Measurements from ENCODE around the gene SYCP2.
"Not testable (repeated sequence)": the region's sequence is repeated elsewhere in the genome, so short reads cannot be mapped to it uniquely, and the experiment has no call there.

Gene SYCP2

GRCh38 chr20:59863058-59863457 is 70.4 kb downstream of the SYCP2 start:
- H3K36me3 ChIP-seq, result no peaks in the 10 kb centered on the region
- DNase-seq, result no peak
- no peaks in the 10 kb centered on the region for H3K4me1 ChIP-seq
- intact Hi-C loops (cut with DNase I; ENCODE audit: low total_unique reads), result no loop called here
- H3K9me3 ChIP-seq, result no peaks in the 10 kb centered on the region
- no peaks in the 10 kb centered on the region for H3K27me3 ChIP-seq
- TF ChIP-seq, protein P1, sequence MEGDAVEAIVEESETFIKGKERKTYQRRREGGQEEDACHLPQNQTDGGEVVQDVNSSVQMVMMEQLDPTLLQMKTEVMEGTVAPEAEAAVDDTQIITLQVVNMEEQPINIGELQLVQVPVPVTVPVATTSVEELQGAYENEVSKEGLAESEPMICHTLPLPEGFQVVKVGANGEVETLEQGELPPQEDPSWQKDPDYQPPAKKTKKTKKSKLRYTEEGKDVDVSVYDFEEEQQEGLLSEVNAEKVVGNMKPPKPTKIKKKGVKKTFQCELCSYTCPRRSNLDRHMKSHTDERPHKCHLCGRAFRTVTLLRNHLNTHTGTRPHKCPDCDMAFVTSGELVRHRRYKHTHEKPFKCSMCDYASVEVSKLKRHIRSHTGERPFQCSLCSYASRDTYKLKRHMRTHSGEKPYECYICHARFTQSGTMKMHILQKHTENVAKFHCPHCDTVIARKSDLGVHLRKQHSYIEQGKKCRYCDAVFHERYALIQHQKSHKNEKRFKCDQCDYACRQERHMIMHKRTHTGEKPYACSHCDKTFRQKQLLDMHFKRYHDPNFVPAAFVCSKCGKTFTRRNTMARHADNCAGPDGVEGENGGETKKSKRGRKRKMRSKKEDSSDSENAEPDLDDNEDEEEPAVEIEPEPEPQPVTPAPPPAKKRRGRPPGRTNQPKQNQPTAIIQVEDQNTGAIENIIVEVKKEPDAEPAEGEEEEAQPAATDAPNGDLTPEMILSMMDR (IDR thresholded peaks at IDR 0.05), result no peak
- no peak overlapping the region for H3K4me3 ChIP-seq
- no peak overlapping the region for H3K27ac ChIP-seq

DNA sequence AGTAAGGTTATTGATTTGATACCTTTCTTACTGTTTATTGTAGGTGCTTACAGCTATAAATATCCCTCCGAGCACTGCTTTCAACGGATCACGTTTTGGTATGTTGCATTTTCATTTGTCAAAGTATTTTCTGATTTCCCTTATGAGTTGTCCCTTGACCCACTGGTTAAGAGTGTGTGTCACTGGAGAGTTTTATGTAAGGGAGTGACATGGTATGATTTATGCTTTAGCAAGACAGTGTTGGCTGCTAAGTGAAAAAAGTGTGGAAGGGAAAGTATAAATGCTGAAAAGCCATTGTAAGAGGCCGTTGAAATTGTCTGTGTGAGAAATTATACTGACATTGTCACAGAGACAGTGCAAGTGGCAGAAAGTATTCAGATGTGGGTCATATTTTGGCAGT is 72.0 kb downstream of the SYCP2 start:
- intact Hi-C loops (cut with DNase I; ENCODE audit: low total_unique reads), result no loop called here
- peaks cover 0 to 7% (median 0%) of the 10 kb centered on the region in 3 donors for H3K36me3 ChIP-seq
- no peak overlapping the region for H3K27ac ChIP-seq
- DNase-seq, result no peak
- peaks cover 0 to 9% (median 0%) of the 10 kb centered on the region in 3 donors for H3K9me3 ChIP-seq
- H3K27me3 ChIP-seq, result no peaks in the 10 kb centered on the region
- no peaks in the 10 kb centered on the region for H3K4me1 ChIP-seq
- no peak overlapping the region for H3K4me3 ChIP-seq
- TF ChIP-seq, protein P1 (IDR thresholded peaks at IDR 0.05), result no peak

GRCh38 chr20:59858425-59858824 is 75.0 kb downstream of the SYCP2 start:
- Histone ChIP-seq H3K27ac (no peak overlapping the region), H3K4me1 (no peaks in the 10 kb centered on the region), H3K9me3 (peaks cover 0 to 9% (median 0%) of the 10 kb centered on the region in 3 donors), H3K4me3 (no peak overlapping the region), H3K36me3 (peaks cover 0 to 7% (median 0%) of the 10 kb centered on the region in 3 donors), H3K27me3 (no peaks in the 10 kb centered on the region)
- DNase-seq, result no peak
- TF ChIP-seq, protein P1 (IDR thresholded peaks at IDR 0.05), result no peak
- intact Hi-C loops (cut with DNase I; ENCODE audit: low total_unique reads), result no loop called here

DNA sequence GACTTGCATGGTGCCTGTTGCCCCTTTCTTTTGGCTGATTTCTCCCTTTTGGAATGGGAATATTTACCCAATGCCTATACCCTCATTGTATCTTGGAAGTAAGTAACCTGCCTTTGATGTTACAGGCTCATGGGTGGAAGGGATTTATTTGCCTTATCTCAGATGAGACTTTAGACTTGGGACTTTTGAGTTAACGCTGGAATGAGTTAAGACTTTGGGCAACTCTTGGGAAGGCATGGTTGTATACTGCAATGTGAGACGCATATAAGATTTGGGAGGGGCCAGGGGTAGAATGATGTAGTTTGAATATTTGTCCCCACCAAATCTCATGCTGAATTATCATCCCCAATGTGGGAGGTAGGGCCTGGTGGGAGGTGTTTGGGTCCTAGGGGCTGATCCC is 75.5 kb downstream of the SYCP2 start:
- DNase-seq, result no peak
- TF ChIP-seq, protein P1 (IDR thresholded peaks at IDR 0.05), result no peak
- no peaks in the 10 kb centered on the region for H3K4me1 ChIP-seq
- intact Hi-C loops (cut with DNase I; ENCODE audit: low total_unique reads), result no loop called here
- no peak overlapping the region for H3K4me3 ChIP-seq
- H3K9me3 ChIP-seq, result peaks cover 0 to 9% (median 0%) of the 10 kb centered on the region in 3 donors
- H3K36me3 ChIP-seq, result peaks cover 0 to 7% (median 0%) of the 10 kb centered on the region in 3 donors
- no peak overlapping the region for H3K27ac ChIP-seq
- no peaks in the 10 kb centered on the region for H3K27me3 ChIP-seq

- H3K27ac ChIP-seq; intact Hi-C loops (cut with DNase I; ENCODE audit: low total_unique reads); H3K4me3 ChIP-seq; H3K4me1 ChIP-seq; H3K9me3 ChIP-seq; H3K36me3 ChIP-seq; DNase-seq; H3K27me3 ChIP-seq: not testable (repeated sequence)
Measured at GRCh38 chr20:59856941-59857340, 76.5 kb downstream of the SYCP2 start.

DNA sequence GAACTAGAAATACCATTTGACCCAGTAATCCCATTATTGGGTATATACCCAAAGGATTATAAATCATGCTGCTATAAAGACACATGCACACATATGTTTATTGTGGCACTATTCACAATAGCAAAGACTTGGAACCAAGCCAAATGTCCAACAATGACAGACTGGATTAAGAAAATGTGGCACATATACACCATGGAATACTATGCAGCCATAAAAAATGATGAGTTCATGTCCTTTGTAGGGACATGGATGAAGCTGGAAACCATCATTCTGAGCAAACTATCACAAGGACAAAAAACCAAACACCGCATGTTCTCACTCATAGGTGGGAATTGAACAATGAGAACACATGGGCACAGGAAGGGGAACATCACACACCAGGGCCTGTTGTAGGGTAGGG is 76.9 kb downstream of the SYCP2 start:
- DNase-seq; H3K27me3 ChIP-seq; H3K27ac ChIP-seq; intact Hi-C loops (cut with DNase I; ENCODE audit: low total_unique reads); H3K36me3 ChIP-seq; H3K4me1 ChIP-seq; H3K9me3 ChIP-seq; H3K4me3 ChIP-seq: not testable (repeated sequence)

- DNase-seq, result no peak
- TF ChIP-seq, protein P1 (IDR thresholded peaks at IDR 0.05), result peak; percentile 49 to 62
- Histone ChIP-seq H3K36me3 (no peaks in the 10 kb centered on the region), H3K4me1 (no peaks in the 10 kb centered on the region), H3K27me3 (no peaks in the 10 kb centered on the region), H3K27ac (no peak overlapping the region), H3K4me3 (no peak overlapping the region), H3K9me3 (no peaks in the 10 kb centered on the region)
- intact Hi-C loops (cut with DNase I; ENCODE audit: low total_unique reads), result no loop called here
Measured at GRCh38 chr20:59850018-59850641, 83.3 kb downstream of the SYCP2 start.
